PFSK-1 (cell line): Measurements from ENCODE around the gene MIXL1. TPM values are rescaled to one million over a fixed set of nuclear protein-coding genes. Genes with fewer than 3 reads are reported as not detected.

Experiments used
- FOXP2 ChIP-seq: optimal IDR thresholded peaks from 2 replicates; pipeline ENCODE3; 2011; ENCODE audit warnings: borderline replicate concordance, control low read depth, inconsistent platforms; ENCODE audit not compliant: insufficient read depth; ENCODE audit errors: extremely low read length, extremely low read depth
- POLR2AphosphoS5 ChIP-seq: IDR thresholded peaks from 2 replicates; pipeline ENCODE4 v1.6.1; 2012; ENCODE audit warnings: low read depth, mild to moderate bottlenecking, control low read depth, low read length, moderate library complexity
- SIN3A ChIP-seq: IDR thresholded peaks from 2 replicates; pipeline ENCODE4 v1.6.1; 2012; ENCODE audit warnings: mild to moderate bottlenecking, low read length, moderate library complexity, borderline replicate concordance; ENCODE audit not compliant: insufficient read depth
- TAF1 ChIP-seq: IDR thresholded peaks from 2 replicates; pipeline ENCODE4 v1.6.1; 2012; ENCODE audit warnings: low read length, control low read depth, borderline replicate concordance; ENCODE audit not compliant: insufficient read depth
- polyA plus RNA-seq: library from polyadenylated mRNA; unstranded; fragments of >200 nt; gene quantifications from one replicate; pipeline ENCODE4 v1.2.1, GENCODE V29; 2012; ENCODE audit warnings: low read depth, missing spikeins; ENCODE audit not compliant: insufficient read length
- TF ChIP-seq, protein P1 (sequence below), 2 experiments: IDR thresholded peaks; 2 replicates each; pipeline versions ENCODE4 v1.6.1 to v1.8.0; 2011 to 2012; ENCODE audit warnings: low read depth in 2 of 2, low read length in 2 of 2, control low read depth in 1 of 2, inconsistent platforms in 1 of 2, mild to moderate bottlenecking in 1 of 2, moderate library complexity in 1 of 2; ENCODE audit not compliant: insufficient read depth in 1 of 2

MIXL1 gene
- not detected for polyA plus RNA-seq

- no peak for TF ChIP-seq POLR2AphosphoS5
- TF ChIP-seq TAF1: no peak
- no peak for TF ChIP-seq SIN3A
These were observed at the start of gene MIXL1 for GRCh38 chr1:226223157-226223785. Gene MIXL1 (plus strand): TSS chr1:226223664. CDS start chr1:226223682, 18 bp downstream.

DNA sequence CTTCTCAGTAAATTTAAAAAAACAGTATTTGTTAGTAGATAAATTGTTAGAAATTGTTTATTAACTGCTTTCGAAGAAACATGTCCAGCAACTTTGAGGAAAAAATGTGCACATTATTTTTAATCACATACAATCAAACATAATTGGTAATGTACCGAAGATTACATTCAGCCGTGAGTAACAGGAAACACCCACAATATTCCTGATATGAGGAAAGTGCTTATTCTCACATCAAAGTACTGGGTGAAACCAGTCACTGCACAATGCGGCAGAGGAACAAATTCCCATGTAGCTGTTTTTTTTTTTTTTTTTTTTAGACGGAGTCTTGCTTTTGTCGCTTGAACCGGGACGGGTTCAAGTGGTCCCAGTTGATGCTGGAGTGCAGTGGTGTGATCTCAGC lies 46.6 kb upstream of the MIXL1 start:
- no peak for TF ChIP-seq FOXP2
- TF ChIP-seq, protein P1, sequence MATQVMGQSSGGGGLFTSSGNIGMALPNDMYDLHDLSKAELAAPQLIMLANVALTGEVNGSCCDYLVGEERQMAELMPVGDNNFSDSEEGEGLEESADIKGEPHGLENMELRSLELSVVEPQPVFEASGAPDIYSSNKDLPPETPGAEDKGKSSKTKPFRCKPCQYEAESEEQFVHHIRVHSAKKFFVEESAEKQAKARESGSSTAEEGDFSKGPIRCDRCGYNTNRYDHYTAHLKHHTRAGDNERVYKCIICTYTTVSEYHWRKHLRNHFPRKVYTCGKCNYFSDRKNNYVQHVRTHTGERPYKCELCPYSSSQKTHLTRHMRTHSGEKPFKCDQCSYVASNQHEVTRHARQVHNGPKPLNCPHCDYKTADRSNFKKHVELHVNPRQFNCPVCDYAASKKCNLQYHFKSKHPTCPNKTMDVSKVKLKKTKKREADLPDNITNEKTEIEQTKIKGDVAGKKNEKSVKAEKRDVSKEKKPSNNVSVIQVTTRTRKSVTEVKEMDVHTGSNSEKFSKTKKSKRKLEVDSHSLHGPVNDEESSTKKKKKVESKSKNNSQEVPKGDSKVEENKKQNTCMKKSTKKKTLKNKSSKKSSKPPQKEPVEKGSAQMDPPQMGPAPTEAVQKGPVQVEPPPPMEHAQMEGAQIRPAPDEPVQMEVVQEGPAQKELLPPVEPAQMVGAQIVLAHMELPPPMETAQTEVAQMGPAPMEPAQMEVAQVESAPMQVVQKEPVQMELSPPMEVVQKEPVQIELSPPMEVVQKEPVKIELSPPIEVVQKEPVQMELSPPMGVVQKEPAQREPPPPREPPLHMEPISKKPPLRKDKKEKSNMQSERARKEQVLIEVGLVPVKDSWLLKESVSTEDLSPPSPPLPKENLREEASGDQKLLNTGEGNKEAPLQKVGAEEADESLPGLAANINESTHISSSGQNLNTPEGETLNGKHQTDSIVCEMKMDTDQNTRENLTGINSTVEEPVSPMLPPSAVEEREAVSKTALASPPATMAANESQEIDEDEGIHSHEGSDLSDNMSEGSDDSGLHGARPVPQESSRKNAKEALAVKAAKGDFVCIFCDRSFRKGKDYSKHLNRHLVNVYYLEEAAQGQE (IDR thresholded peaks at IDR 0.05; ENCODE audit: insufficient read depth in 1 of 2, low read depth in 2 of 2, low read length in 2 of 2): no peak
- no peak for TF ChIP-seq SIN3A
- no peak for TF ChIP-seq POLR2AphosphoS5
- no peak for TF ChIP-seq TAF1

DNA sequence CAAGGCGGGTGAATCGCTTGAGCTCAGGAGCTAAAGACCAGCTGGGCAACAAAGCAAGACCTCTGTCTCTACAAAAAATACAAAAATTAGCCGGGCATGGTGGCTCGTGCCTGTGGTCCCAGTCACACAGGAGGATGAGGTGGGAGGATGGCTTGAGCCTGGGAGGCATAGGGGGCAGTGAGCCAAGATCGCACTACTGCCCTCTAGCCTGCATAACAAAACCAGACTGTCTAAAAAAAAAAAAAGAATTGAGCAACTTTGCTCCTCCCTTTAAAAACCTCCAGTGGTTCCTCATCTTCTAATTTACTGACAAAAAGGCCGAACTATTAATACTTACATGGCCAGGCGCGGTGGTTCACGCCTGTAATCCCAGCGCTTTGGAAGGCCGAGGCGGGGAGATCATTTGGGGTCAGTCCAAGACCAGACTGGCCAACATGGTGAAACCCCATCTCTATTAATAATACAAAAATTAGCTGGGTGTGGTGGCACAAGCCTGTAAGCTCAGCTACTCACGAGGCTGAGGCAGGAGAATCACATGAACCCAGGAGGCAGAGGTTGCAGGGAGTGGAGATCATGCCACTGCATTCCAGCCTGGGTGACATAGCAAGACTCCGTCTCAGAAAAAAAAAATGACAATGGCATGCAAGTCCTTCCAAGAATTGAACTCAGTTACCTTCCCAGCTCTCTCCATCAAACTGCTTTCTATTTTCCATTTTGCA lies 41.3 kb upstream of the MIXL1 start:
- TF ChIP-seq POLR2AphosphoS5: no peak
- TF ChIP-seq FOXP2: no peak
- no peak for TF ChIP-seq TAF1
- TF ChIP-seq, protein P1 (IDR thresholded peaks at IDR 0.05; ENCODE audit: insufficient read depth in 1 of 2, low read depth in 2 of 2, low read length in 2 of 2): no peak
- TF ChIP-seq SIN3A: no peak

GRCh38 chr1:226185141-226186036 lies 38.1 kb upstream of the MIXL1 start:
- no peak for TF ChIP-seq POLR2AphosphoS5
- TF ChIP-seq TAF1: no peak
- TF ChIP-seq FOXP2: no peak
- TF ChIP-seq, protein P1 (IDR thresholded peaks at IDR 0.05; ENCODE audit: insufficient read depth in 1 of 2, low read depth in 2 of 2, low read length in 2 of 2): no peak
- TF ChIP-seq SIN3A: no peak
